Sigmoid colon (tissue), 7 donors: ENCODE data around the gene BEST3. TPM values are rescaled to one million over a fixed set of nuclear protein-coding genes. Genes with fewer than 3 reads are reported as not detected.

Source experiments
- DNase-seq: peaks from one replicate; pipeline ENCODE4 v3.0.0-alpha.2; 2019
- H3K27ac ChIP-seq, 4 donors: fragments of 200-600 bp; sonication (generic); one replicate each; pipeline ENCODE4 v1.5.1; 2016 to 2019; ENCODE audit warnings: mild to moderate bottlenecking in 1 of 4
- H3K27me3 ChIP-seq, 3 donors: fragments of 200-600 bp; sonication (generic); one replicate each; pipeline ENCODE4 v1.5.1; 2019; ENCODE audit warnings: mild to moderate bottlenecking in 1 of 3
- H3K36me3 ChIP-seq, 4 donors: fragments of 200-600 bp; sonication (generic); one replicate each; pipeline ENCODE4 v1.5.1; 2016 to 2019
- H3K4me1 ChIP-seq, 4 donors: fragments of 200-600 bp; sonication (generic); one replicate each; pipeline ENCODE4 v1.5.1; 2017 to 2019
- H3K4me3 ChIP-seq, 4 donors: fragments of 200-600 bp; sonication (generic); one replicate each; pipeline ENCODE4 v1.5.1; 2017 to 2019; ENCODE audit warnings: mild to moderate bottlenecking in 2 of 4, moderate library complexity in 1 of 4
- H3K9me3 ChIP-seq, 4 donors: fragments of 200-600 bp in 3 of 4; sonication (generic) in 3 of 4; one replicate each; pipeline versions ENCODE4 v1.5.1 to v1.6.1; 2013 to 2019
- EP300 ChIP-seq, 4 donors: sonication (generic); formaldehyde crosslinking; IDR thresholded peaks; one replicate each; pipeline ENCODE4 v1.6.1; 2017; ENCODE audit warnings: antibody characterized with exemption in 4 of 4
- POLR2A ChIP-seq, 2 donors: fragments of 450-650 bp; IDR thresholded peaks; one replicate each; pipeline ENCODE4 v1.6.1; 2016; ENCODE audit warnings: antibody characterized with exemption in 2 of 2, mild to moderate bottlenecking in 2 of 2, moderate library complexity in 2 of 2
- POLR2AphosphoS5 ChIP-seq, 4 donors: sonication (generic); formaldehyde crosslinking; IDR thresholded peaks; one replicate each; pipeline ENCODE4 v1.6.1; 2017; ENCODE audit warnings: antibody characterized with exemption in 4 of 4
- WGBS, 2 donors: extraction: QIAGEN DNeasy Blood & Tissue Kit; methylation state at CpG; one replicate each; pipeline ENCODE4 v1.1.7; 2013; 5-methylcytosine and 5-hydroxymethylcytosine counted together
- intact Hi-C: fragments of 100-400 bp; cut with DNase I; formaldehyde crosslinking; loops from one replicate; pipeline ENCODE4 v1.15.1; 2023
- polyA plus RNA-seq, 3 donors: library from polyadenylated mRNA; stranded (reverse); fragments of 200-250 nt; gene quantifications; one replicate each; pipeline ENCODE4 v1.2.3, GENCODE V29; 2013
- total RNA-seq, 4 donors: library from RNA; depleted of rRNA; stranded (reverse); fragments of >200 nt; gene quantifications; one replicate each; pipeline ENCODE4 v1.1.0, GENCODE V29; 2016
- TF ChIP-seq, protein P1 (sequence below), 4 experiments: fragments of 450-650 bp in 3 of 4; fragments of 200-600 bp in 1 of 4; IDR thresholded peaks; one replicate each; pipeline ENCODE4 v1.5.1; 2016 to 2019; ENCODE audit warnings: antibody characterized with exemption in 4 of 4, mild to moderate bottlenecking in 3 of 4, moderate library complexity in 2 of 4
- donor health status: healthy with polysubstance abuse.
- donor health status: Bipolar disorder and iron deficiency.
- donor health status: healthy.

BEST3 gene
- total and polyA plus RNA-seq, 7 donors, result not detected

DNA sequence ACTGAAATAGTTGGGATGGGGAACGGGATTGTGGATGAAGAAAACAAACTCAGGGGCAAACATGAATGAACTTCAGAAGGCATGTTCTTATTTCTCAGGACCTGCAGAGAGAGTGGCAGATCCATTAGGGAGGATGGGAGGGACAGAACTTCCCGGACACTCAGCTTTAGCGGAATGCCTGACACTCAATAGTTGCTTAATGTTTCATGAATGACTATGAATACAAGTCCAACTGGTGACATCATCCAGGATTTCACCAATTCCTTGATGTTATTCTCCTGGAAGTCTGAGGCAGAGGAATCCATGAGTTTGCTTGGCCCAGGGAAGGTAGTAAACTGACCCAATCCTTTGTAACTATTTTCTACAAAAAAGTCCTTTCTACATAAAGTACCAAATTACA, 50.6 kb downstream of the BEST3 start:
- no peaks in the 10 kb centered on the region for H3K36me3 ChIP-seq
- WGBS, 2 donors, result 84 to 89% methylated on average over 3 of the region's 3 CpGs
- DNase-seq, result no peak
- intact Hi-C loops, result no loop called here
- H3K4me1 ChIP-seq, result no peaks in the 10 kb centered on the region
- no peak overlapping the region for H3K4me3 ChIP-seq
- no peaks in the 10 kb centered on the region for H3K27me3 ChIP-seq
- TF ChIP-seq POLR2AphosphoS5 (IDR thresholded peaks at IDR 0.05) (no peak), EP300 (IDR thresholded peaks at IDR 0.05) (no peak), POLR2A (IDR thresholded peaks at IDR 0.05) (no peak)
- TF ChIP-seq, protein P1, sequence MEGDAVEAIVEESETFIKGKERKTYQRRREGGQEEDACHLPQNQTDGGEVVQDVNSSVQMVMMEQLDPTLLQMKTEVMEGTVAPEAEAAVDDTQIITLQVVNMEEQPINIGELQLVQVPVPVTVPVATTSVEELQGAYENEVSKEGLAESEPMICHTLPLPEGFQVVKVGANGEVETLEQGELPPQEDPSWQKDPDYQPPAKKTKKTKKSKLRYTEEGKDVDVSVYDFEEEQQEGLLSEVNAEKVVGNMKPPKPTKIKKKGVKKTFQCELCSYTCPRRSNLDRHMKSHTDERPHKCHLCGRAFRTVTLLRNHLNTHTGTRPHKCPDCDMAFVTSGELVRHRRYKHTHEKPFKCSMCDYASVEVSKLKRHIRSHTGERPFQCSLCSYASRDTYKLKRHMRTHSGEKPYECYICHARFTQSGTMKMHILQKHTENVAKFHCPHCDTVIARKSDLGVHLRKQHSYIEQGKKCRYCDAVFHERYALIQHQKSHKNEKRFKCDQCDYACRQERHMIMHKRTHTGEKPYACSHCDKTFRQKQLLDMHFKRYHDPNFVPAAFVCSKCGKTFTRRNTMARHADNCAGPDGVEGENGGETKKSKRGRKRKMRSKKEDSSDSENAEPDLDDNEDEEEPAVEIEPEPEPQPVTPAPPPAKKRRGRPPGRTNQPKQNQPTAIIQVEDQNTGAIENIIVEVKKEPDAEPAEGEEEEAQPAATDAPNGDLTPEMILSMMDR (IDR thresholded peaks at IDR 0.05), result no peak
- no peaks in the 10 kb centered on the region for H3K9me3 ChIP-seq
- H3K27ac ChIP-seq, result no peak overlapping the region

GRCh38 chr12:69647178-69647577, 51.9 kb downstream of the BEST3 start:
- DNase-seq, result no peak
- TF ChIP-seq POLR2AphosphoS5 (IDR thresholded peaks at IDR 0.05) (no peak), POLR2A (IDR thresholded peaks at IDR 0.05) (no peak), EP300 (IDR thresholded peaks at IDR 0.05) (no peak)
- TF ChIP-seq, protein P1 (IDR thresholded peaks at IDR 0.05), result no peak
- H3K36me3 ChIP-seq, result no peaks in the 10 kb centered on the region
- no peaks in the 10 kb centered on the region for H3K9me3 ChIP-seq
- H3K4me3 ChIP-seq, result no peak overlapping the region
- WGBS, 2 donors, result 68 to 73% methylated on average over 4 of the region's 4 CpGs
- no peaks in the 10 kb centered on the region for H3K27me3 ChIP-seq
- intact Hi-C loops, result no loop called here
- H3K27ac ChIP-seq, result no peak overlapping the region
- no peaks in the 10 kb centered on the region for H3K4me1 ChIP-seq

GRCh38 chr12:69645031-69645430, 54.1 kb downstream of the BEST3 start:
- 87 to 89% methylated on average over 2 of the region's 2 CpGs for WGBS, 2 donors
- intact Hi-C loops, result no loop called here
- TF ChIP-seq EP300 (IDR thresholded peaks at IDR 0.05) (no peak), POLR2A (IDR thresholded peaks at IDR 0.05) (no peak), POLR2AphosphoS5 (IDR thresholded peaks at IDR 0.05) (no peak)
- TF ChIP-seq, protein P1 (IDR thresholded peaks at IDR 0.05), result no peak

DNA sequence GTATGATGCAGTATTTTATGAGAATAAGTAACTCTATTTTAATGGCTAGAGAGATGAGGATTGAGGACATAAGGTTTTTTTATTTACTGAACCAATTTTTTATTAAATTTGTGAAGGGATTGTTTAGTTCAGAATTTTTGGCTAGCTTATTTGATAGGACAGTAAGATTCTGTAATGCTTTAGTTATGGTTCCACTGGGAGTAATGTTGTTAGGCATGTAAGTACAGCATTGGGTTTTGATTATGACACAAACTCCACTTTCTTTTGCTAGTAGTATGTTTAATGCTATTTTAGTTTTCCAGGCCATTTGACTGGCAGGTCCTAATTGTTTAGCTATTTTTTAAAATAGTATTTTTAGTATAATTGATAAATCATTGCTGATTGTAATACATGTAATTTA, 54.6 kb downstream of the BEST3 start:
- Histone ChIP-seq H3K4me3 (no peak overlapping the region), H3K36me3 (no peaks in the 10 kb centered on the region), H3K4me1 (no peaks in the 10 kb centered on the region), H3K27ac (no peak overlapping the region), H3K27me3 (no peaks in the 10 kb centered on the region), H3K9me3 (no peaks in the 10 kb centered on the region)
- DNase-seq, result no peak
- TF ChIP-seq POLR2A (IDR thresholded peaks at IDR 0.05) (no peak), POLR2AphosphoS5 (IDR thresholded peaks at IDR 0.05) (no peak), EP300 (IDR thresholded peaks at IDR 0.05) (no peak)
- TF ChIP-seq, protein P1 (IDR thresholded peaks at IDR 0.05), result no peak
- intact Hi-C loops, result no loop called here

More at GRCh38 chr12:69645031-69645430, 54.1 kb downstream of the BEST3 start:
- Histone ChIP-seq H3K4me1 (no peaks in the 10 kb centered on the region), H3K36me3 (no peaks in the 10 kb centered on the region), H3K27me3 (no peaks in the 10 kb centered on the region), H3K4me3 (no peak overlapping the region), H3K27ac (no peak overlapping the region), H3K9me3 (no peaks in the 10 kb centered on the region)
- DNase-seq, result no peak

DNA sequence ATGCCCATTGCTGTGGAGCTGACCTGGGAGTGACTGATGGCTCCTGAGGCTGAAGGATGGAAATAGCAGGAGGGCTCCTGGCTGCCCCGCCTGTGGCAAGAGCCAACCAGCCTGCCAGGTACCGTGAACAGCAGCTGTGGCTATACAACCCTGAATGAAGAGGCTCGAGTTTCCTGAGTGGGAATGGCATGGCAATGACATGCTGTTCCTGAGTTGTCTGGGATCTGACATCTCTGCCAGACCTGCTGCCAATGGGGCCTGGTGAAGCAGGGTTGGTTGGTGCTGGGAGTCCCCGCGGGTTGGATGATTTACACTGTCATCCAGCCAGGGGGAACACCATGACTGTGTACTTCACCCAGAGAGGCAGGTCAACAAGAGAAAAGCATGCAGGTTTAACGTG, 56.6 kb downstream of the BEST3 start:
- Histone ChIP-seq H3K9me3 (no peaks in the 10 kb centered on the region), H3K4me1 (no peaks in the 10 kb centered on the region), H3K4me3 (no peak overlapping the region), H3K27me3 (no peaks in the 10 kb centered on the region), H3K36me3 (no peaks in the 10 kb centered on the region), H3K27ac (no peak overlapping the region)
- 82% methylated on average over 6 of the region's 6 CpGs for WGBS, 2 donors
- no peak for DNase-seq
- TF ChIP-seq, protein P1 (IDR thresholded peaks at IDR 0.05), result no peak
- TF ChIP-seq EP300 (IDR thresholded peaks at IDR 0.05), result no peak
- no peak for TF ChIP-seq POLR2AphosphoS5 (IDR thresholded peaks at IDR 0.05)
- TF ChIP-seq POLR2A (IDR thresholded peaks at IDR 0.05), result no peak
- intact Hi-C loops, result no loop called here
